Measurements from ENCODE around the gene TMEM14C. TPM values are rescaled to one million over a fixed set of nuclear protein-coding genes. Genes with fewer than 3 reads are reported as not detected.

TMEM14C gene
- total RNA-seq, 4 donors from 2014 or later: 140 to 178 (median 166) TPM

- no peak for TF ChIP-seq CTCF (IDR thresholded peaks at IDR 0.05; ENCODE audit: low read depth)
Measured at GRCh38 chr6:10779076-10779475, 56.2 kb downstream of the TMEM14C start.

Small RNAs within 50 kb of the gene (small RNA-seq; reads per million reads assigned to genes)
- gene RF00019 (0.49 reads per million), gene RNA5SP203 (not detected)

Other genes with a start within 250 kb of the TMEM14C start
- 1 to 10 TPM in 3 of 4 donors, under 1 TPM in 1; 0.57 to 8.5 (median 5.6) TPM for gene GCNT2, start 201.7 kb upstream of the TMEM14C start, total RNA-seq
- gene C6orf52, start 28.5 kb upstream of the TMEM14C start, total RNA-seq: 1 to 10 TPM in 1 of 4 donors, not detected in 3; 1.3 TPM
- gene PAK1IP1, start 28.1 kb upstream of the TMEM14C start, total RNA-seq: 10 to 100 TPM in 2 of 4 donors, 1 to 10 TPM in 2; 5.8 to 23.8 (median 10.0) TPM
- 10 to 100 TPM; 67.7 to 93.4 (median 89.6) TPM for gene TMEM14B, start 24.7 kb downstream of the TMEM14C start, total RNA-seq
- gene MAK, start 115.5 kb downstream of the TMEM14C start, total RNA-seq: under 1 TPM in 2 of 4 donors, not detected in 2; 0.33 to 0.34 TPM
- gene GCM2, start 159.0 kb downstream of the TMEM14C start, total RNA-seq: not detected
- 1 to 10 TPM; 1.0 to 4.6 (median 3.3) TPM for gene SYCP2L, start 164.0 kb downstream of the TMEM14C start, total RNA-seq

Measured in subcutaneous adipose tissue (tissue), 4 donors.